NCI-H2081 treated with DMSO at 0.1 percent for 48 hours (cell line): ENCODE measurements around the gene PHACTR1.

ENCODE experiments used
- DNase-seq: peaks from one replicate; lab custom pipeline; 2025; lab: John Stamatoyannopoulos, UW

Gene PHACTR1

DNA sequence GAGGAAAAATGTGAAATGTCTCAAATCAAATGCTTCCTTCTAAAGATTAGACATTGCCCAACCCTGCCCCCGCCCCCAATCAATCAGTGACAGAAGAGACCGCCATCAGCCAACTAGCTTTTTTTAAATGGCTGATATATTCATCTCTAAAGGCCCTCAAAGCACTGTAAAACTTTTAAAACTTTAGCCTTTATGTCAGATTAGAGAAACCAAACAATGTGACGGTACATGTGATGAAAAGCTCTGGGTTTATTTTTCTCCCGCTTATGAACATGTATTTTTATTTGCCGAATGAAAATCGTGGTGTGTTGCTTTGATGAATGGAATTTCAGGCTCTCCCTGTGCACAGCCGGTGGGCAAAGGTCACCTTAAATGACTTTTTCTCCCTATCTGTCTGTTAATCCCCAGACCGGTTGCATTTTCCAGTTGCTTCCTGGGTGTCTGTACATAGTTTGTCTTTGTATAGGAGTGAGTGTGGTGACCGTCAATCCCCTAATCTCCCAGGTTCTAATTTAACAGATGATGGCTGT, 573.3 kb downstream of the PHACTR1 start:
- DNase-seq, result no peak

DNA sequence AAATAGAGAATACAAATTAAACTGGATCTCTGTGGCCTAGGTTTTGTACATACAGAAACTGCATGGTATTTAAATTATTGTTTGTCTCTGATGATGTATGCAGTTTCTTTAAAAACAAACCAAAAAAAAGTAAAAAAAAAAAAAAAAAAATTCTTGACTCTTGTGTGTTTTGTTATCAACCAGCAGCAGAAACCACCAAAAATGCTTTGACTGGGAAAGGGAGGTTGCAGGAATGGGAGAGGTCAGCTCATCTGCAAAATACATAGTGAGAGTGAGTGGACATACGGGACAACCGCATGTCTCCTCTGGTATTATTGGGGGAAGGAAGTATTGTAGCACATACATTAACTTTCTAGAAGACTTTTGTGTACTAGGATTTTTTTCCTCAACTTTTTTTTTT, 573.8 kb downstream of the PHACTR1 start:
- DNase-seq, result no peak

DNA sequence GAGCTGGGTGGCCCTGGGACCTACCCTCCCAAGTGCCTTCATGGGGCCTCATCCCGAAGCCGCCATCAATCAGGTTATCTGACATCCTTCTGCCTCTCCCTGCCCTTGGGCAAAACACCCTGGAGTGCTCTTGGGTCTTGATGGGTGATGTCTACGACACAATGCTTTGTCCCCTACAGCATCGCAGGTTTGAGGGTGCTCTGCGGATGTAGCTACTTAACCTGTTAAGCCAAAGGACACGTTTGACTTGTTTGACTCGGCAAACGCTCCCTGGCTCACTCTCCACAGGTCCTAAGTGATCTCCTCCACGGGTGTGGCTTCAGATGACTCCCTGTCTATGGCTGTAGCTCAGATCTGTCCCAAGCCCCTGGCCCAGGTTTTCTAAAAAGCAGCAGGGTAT, 576.2 kb downstream of the PHACTR1 start:
- no peak for DNase-seq

DNA sequence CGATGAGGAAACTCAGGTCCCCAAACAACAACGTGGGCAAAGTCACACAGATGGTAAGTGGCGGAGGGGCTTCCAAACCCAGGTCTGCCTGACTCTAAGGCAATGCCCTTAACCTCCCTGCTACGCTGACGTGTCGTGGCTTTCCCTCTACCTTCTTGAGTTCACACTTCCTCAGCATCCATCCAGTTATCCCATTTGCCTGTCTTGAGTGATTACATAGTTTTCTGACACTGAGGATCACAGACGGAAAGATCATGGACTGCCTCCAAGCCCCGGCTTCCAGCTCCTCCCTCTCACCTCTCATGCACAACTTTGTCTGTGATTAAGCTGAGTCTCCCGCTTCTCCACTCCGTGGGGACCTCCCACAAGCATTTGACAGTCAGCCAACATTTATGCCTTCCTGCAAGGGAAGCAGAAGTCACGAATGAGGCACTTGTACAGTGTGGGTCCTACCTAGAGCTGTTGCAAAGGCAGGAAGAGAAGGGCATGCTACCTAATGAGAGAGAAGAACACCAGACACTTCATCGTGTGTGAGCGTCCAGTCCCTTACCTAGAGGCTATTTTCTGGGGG, 578.0 kb downstream of the PHACTR1 start:
- DNase-seq, result no peak

DNA sequence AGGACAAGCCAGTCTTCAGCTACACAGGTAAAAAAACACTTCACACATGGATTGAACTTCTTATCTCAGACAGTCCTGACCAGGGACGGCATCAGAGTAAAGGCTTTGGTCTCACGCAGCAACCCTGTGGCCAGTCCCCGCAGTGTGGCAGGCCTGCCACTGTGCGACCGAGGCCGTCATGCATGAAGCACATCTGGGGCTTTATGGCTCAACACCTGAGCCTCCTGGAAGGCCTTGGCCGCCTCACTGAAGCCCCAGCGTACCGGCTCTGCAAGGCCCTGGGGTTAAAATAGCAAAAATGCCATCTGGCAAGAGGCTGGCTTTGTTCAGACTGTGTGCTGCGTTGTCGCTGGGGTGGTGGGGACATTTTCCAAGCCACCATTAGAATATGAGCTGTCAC, 579.0 kb downstream of the PHACTR1 start:
- no peak for DNase-seq

DNA sequence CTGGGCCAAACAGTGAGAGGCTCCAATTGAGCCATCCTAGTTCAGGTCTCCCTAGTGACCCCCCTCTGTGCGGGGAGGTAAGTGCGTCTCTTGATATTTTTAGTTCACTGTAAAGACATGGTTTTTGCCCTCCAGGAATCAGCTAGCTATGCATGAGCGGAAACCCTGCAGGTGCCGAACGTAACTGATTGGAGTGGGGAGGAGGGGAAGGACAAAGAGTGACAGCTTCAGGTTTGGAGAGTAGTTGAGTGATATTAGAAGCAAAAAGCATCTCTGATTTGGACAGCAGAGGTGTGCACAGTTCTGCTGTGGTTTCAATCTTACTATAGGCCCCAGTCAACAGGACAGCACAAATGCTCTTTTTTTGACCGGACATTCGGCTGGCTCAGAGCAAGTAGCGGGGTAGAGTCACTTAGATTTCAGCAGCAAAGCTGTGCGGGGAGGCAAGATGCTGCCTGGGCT, 580.0 kb downstream of the PHACTR1 start:
- no peak for DNase-seq

DNA sequence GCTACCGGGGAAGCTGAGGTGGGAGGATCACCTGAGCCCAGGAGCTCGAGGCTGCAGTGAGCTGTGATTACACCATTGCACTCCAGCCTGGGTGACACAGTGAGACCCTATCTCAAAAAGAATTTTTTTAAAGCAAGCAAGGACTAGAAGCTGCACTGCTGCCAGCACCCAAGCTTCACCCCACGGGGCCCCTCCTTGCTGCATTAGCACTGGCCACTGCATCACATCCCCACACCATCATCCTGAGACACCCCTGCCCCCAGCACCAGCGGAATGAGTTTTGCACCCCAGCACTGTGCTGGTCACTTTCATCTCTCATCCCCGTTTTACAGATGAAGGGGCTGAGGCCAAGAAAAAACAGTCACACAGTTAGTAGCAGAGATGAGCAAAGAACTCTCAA, 580.8 kb downstream of the PHACTR1 start:
- DNase-seq, result no peak

DNA sequence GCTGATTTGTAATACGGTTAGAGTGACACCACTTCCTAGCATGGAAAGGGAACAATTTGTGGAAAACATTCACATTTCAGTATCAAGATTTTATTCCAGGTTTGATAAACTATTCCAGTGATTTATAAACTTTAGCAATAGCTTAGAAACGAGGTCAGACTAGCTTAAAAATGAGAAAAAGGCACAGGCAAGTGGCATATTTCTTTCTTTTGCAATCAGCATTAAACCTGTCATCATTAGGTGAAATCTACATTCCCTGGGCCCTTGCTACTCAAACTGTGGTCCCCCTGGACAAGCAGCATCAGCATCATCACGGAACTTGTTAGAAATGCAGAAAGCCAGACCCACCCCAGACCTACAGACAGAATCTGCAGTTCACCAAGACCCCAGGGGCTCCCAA, 581.9 kb downstream of the PHACTR1 start:
- no peak for DNase-seq

DNA sequence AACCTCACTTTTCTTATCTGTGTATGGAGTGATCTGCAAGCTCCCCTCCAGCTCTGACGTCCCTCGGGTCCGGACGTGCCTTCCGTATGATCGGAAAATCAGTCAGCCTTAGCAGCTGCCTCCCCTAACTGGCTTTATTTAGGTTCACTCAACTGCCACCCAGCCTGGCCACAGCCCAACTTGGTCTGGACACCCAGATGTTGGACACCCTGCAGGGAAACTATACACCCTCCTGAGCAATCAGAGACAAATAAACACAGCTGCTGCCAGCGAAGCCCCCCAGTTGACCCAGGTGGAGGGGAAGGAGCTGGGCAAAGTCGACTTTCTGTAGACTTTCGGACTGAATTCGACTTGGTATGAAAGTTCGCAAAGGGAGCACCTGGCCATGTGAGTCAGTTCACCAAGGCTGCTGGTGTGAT, 582.8 kb downstream of the PHACTR1 start:
- DNase-seq, result no peak

DNA sequence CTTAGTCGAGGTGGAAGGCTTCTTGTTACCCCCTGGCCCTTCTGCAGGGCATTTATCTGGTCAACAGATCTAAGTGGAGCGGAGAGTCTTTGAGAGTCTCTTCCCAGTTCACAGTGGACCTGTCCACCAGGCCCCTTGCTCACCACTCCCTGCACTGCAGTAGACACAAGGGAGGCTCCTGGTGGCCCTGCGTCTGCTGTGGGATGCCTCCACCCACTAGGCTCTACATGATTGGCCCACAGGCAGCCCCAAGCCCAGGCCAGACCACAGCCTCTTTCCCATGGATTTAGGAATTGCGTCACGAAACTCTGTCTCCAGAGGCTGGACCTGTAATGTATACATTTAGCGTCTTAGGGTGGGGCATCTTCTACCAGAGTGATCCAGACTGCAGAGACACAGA, 583.4 kb downstream of the PHACTR1 start:
- DNase-seq, result no peak

DNA sequence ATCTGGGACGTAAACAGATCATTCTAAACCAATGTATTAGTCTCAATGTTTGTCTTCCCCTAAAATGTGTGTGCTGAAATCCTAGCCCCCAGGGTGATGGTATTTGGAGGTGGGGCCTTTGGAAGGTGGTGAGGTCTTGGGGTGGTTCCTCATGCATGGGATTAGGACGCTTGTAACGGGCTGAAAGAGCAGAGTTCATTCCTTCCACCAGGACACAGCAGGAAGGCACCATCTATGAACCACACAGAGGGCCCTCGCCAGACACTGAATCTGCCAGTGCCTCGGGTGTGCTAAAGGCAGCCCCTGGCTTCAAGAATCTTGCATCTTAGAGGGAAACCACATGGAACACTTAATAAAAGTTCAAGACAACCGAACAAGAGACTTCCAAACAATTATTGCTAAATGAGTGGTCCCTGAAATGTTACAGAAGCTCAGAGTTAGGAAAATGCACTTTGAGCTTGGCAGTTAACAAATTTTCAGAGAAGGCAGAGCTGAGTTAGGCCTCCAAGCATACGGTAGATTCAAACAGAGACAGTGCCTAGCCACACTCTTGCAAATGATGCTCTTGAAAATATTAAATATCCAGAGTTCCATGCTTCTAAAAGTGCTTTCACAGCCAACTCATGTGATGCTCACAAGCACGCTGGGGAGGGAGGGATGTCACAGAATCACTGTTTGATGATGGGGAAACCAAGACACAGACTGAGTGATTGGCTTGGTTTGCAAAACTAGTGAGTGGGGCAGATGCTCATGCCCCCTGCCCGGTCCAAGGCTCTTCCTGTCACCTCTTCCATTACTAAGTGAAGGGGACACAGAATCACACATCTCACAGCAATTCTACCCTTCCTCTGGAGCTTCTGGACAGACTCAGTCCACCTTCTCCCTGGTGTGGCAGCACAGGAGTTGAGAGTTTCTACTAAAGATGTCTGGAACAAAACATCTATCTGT, 584.4 kb downstream of the PHACTR1 start:
- no peak for DNase-seq

DNA sequence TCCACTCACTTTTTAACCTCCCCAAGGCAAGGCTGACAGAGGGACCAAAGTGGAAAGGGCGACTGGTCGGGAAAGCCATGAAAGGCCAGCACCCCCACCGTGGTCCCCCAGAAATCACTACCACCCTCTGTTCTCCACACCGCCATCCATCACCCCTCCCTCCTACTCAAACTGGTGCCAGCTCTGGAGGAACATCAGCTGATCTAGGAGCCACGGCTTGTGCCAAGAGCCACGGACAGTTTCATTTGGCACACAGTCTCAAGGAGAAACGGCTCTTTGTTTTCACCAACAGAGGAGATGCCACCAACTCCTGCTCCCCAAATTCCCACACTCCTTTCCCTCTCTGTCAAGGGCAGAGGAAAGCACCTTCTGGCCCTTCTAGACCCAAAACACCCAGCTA, 585.7 kb downstream of the PHACTR1 start:
- no peak for DNase-seq

DNA sequence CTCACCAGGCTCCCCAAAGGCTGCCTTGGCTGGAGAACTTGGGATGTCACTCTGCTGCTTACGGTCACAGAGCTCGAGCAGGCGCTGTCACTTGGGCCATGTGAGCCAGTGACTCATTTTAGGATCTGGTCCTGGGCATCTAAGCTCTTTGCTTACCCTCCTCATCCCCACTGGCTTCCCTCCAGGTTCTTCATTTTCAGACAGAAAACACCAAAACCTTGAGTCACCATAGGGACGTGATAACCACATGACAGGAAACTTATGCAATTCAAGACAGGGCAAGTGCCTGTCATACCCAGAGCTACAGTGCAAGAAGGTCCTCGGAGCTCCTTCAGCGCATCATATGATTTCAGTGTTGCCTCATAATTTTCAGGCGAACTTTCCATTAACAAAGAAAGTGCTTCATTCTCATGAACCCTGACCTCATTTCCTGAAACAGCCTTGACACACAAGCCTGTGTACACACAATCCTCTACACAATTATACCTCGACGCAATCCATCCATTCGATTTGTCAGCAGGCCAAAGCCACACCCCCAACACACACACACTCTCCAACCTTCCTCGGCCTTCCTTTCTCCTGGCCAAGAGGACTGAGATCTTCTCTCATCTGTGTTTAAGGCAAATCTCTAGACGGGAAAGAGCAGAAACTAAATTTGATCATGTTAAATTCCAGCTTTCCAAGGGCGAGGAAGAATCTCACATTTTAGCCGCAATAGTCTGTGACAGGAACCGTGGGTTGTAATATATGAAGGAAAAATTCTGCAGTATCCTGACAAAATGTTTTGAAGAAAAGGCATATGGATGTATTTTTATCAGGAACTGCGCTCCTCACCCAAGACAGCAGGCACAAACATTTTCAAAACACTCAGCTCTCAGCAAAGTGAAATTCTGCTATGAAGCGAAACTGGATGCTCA, 586.4 kb downstream of the PHACTR1 start:
- DNase-seq, result no peak

DNA sequence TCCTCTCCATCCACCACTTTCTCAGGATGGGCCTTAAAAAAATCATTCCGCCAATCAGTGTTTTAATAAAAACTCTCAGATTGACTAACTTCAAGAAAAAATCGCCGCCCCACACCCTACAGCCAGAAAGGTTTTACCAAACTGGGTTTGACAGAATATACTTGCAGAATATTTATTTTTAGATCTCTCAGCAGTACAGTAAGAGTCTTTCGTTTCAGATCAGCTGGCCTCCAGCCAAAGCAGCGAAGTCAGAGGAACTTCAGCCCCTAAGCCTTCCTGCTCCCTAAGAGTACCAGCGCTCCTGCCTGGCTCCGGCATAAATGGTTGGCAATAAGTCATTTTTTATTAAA, 587.1 kb downstream of the PHACTR1 start:
- DNase-seq, result no peak

DNA sequence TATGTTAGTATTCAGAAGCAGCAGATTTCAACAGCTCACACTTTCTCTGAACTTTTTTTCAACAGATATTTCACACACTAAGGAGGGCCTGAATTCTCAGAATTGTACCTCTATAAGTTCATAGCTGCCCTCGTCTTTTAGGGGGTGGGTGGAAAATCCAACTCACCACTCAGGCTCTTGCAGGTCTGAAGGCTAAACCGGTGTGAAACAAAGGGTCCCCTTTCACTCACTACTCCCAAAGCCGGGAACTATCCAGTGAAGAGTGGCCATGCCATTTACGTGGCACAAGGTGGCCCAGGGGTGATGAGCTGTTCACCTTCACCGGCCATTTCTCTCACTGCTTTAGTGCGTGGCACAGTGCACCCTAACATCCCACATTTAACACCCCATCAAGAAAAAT, 587.5 kb downstream of the PHACTR1 start:
- no peak for DNase-seq

DNA sequence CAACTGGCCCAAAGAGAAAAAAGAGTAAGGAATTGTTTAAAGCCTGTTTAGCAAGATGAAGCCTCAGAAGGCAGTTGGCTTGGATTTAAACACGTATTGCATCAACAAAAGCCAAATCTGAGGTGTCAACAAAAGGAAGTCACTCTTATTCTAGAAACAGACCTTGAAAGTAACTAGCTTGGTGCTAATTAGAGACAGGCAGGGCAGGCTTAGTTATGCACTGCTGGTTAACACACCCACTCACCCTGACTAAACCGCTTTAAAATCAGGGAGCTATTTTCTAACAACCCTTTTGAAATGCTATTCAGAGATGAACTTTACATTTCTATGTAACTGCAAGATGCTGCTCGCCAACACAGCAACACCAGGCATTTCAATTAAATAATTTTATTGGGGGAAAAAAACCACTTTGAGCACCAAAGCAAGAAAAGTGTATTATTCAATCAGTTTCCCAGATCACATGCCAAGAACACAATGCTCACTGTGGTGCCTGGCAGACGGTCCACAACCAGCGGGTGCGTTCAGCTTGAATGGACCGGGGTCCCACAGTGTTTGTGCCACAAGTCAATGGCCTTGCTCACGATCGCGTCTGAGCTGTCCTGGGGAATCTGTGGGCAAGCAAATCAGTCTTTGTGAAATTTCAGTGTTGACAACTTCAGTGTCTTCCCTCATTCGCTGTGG, 588.2 kb downstream of the PHACTR1 start:
- DNase-seq, result no peak

DNA sequence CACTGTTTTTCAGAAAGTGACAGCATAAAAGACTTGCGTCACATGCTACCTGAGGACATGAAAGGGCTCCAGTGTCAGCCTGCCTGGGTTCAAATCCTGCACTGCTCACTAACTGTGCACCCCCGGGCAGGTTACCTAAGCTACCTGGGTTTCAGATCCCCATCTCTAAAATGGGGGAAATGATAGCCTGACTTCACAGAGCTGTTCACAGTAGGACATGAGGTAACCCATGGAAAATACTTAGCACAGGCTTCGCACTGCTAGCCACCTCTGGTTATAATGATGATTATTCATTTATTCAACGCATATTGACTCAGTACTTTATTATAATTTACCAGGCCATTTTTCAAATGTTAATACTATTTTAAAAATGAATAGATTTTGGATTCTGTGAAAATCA, 588.7 kb downstream of the PHACTR1 start:
- no peak for DNase-seq

DNA sequence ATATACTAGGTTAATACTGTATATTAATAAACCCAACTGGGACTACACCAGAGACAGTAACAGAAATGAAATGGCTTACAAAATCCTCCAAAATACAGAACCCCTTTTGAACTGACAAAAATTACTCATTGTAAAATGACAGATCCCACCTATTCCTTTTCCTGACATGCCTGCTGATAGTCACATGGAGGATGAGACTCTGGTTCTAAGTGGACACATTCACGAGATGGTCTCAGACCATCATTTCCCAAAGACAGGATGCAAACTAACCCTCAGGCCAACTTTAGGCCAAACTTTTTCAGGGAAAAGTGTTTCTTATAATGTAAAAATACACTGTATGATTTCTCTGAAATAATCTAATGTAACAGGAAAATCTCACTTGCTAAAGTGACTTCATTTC, 589.2 kb downstream of the PHACTR1 start:
- DNase-seq, result no peak

DNA sequence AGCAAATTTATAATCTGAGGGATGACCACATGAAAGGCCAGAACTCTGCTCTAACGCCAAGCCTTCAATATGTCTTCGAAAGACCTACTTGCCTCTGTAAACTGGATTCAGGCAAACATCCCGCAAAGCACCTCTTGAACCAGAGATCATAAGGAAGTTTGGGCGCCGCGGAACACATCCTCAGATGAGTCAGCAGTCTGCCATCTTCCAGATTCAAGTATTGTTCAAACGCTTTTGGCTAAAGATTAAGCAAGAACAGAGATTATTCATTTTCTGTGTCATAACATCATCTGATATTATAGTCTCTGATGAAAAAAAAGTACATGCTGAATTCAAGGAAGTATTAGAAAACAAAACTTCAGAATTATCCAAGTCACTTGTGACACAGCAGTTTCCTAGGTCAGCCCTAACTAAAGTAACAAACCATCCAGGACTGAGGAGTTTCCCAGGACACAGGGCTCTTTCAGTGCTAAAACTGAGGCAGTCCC, 591.0 kb downstream of the PHACTR1 start:
- no peak for DNase-seq

DNA sequence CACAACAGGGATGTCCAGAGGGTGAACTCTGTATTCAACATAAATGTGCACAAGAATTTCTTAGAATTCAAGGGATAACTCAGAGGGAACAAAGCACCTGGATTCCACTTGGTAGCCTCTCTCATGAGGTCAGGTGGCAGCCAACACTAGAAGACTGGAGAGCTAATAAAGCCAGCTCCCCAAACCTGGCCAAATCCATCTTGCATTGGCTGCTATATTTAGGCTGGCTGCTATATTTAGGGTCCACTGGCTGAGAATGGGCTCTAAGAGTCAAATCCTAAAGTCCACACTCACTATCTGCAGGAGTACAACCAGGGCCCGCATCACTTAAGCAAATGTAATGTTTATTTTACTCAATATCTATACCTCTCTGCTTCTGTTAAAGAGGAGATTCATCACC, 591.8 kb downstream of the PHACTR1 start:
- DNase-seq, result no peak

DNA sequence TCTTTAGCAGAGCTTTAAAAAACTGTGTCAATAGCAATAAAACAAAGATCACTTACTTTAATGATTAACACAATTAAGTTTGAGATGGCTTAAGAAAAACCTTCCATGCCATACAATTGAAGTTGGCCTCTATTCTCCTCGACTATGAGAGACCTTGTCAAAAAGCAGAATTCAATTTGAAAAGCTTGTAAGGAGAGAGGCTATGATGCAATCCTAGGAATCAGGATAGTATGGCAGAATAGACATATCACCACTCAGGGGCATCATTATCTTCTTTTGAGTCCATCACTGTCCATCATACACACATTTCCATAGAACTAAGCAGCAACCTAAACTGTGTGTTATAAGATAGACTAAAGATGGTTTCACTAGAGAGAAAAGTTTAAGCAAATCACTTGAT, 594.6 kb downstream of the PHACTR1 start:
- no peak for DNase-seq

DNA sequence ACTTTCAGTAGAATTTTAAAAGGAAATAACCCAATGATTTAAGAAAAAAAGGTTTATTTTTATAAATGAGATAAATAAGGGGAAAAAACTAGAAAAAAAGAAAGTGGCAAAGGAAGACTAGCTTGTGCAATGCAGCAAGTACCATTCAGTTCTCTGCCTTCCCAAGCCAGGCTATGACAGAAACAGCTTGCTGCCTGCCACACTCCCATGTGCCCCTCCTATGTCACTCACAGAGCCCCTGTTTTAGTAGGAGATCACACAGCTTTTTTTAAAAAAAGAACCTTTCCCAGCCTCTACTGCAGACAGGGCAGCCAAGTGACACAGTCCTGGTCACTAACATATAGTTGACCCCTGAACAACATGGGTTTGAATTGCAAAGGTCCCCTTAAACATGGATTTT, 598.2 kb downstream of the PHACTR1 start:
- no peak for DNase-seq
